ENCODE results near the gene GNG12.
A peak's percentile ranks its signal among the peaks of the same experiment; 100 is the strongest.

Gene GNG12

DNA sequence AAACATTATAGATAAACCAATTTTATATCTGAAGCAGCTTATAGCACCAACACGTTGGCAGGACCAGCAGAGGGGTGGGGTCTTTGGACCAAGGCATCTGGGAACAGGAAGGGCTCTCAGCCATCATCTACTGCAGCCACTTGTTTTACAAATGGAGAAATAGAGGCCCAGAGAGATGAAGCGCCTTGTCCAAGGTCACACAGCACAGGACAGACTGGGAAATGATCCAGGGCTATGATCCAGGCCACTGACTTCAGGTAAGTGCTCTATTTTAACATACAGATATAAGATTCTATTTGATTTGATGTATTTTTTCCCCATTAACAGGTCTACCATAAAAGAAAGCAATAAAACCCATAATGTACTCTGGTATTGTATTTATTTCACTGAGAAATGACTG lies 131.4 kb downstream of the GNG12 start:
- no peak for TF ChIP-seq POLR2AphosphoS5 (IDR thresholded peaks at IDR 0.05; ENCODE audit: low read depth, low read length)
- no peak for TF ChIP-seq SPI1 (IDR thresholded peaks at IDR 0.05; ENCODE audit: low read depth, low read length)
- no peak for TF ChIP-seq POLR2A (IDR thresholded peaks at IDR 0.05; ENCODE audit: low read depth, low read length)
- no peak for TF ChIP-seq PAX5 (IDR thresholded peaks at IDR 0.05; ENCODE audit: insufficient read depth, low read length, severe bottlenecking)
- TF ChIP-seq POU2F2 (IDR thresholded peaks at IDR 0.05; ENCODE audit: low read depth, low read length): no peak
- TF ChIP-seq TAF1 (IDR thresholded peaks at IDR 0.05; ENCODE audit: low read depth, low read length): no peak
- FAIRE-seq (no peak), DNase-seq (ENCODE audit: insufficient read length, low spot score) (no peak)

GRCh38 chr1:67700692-67701410 lies 132.4 kb downstream of the GNG12 start:
- no peak for DNase-seq (ENCODE audit: insufficient read length, low spot score)
- FAIRE-seq: peak; percentile 50
- TF ChIP-seq TAF1 (IDR thresholded peaks at IDR 0.05; ENCODE audit: low read depth, low read length) (no peak), POLR2A (IDR thresholded peaks at IDR 0.05; ENCODE audit: low read depth, low read length) (no peak), POLR2AphosphoS5 (IDR thresholded peaks at IDR 0.05; ENCODE audit: low read depth, low read length) (no peak), PAX5 (IDR thresholded peaks at IDR 0.05; ENCODE audit: insufficient read depth, low read length, severe bottlenecking) (no peak), POU2F2 (IDR thresholded peaks at IDR 0.05; ENCODE audit: low read depth, low read length) (no peak), SPI1 (IDR thresholded peaks at IDR 0.05; ENCODE audit: low read depth, low read length) (no peak)

DNA sequence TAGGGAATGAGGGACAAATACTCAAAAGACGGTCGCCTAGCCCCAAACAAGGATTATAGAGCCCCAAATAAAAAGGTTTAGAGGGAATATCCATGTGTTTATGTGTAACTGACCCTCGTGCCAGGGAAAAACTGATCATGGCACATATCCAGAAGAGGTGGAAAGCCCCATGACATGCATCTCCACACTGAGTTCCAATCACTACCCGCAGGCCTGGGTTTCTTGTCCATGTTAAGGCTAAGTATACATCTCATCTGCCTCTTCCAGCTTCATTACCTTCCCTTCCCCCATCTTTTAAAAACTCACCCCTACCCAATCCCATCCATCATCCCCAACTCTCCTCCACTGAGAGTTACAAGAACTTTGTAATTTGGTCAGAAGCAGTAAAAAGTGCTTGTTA lies 133.0 kb downstream of the GNG12 start:
- no peak for TF ChIP-seq TAF1 (IDR thresholded peaks at IDR 0.05; ENCODE audit: low read depth, low read length)
- no peak for TF ChIP-seq POLR2A (IDR thresholded peaks at IDR 0.05; ENCODE audit: low read depth, low read length)
- TF ChIP-seq SPI1 (IDR thresholded peaks at IDR 0.05; ENCODE audit: low read depth, low read length): no peak
- no peak for TF ChIP-seq POLR2AphosphoS5 (IDR thresholded peaks at IDR 0.05; ENCODE audit: low read depth, low read length)
- TF ChIP-seq PAX5 (IDR thresholded peaks at IDR 0.05; ENCODE audit: insufficient read depth, low read length, severe bottlenecking): no peak
- TF ChIP-seq POU2F2 (IDR thresholded peaks at IDR 0.05; ENCODE audit: low read depth, low read length): no peak
- FAIRE-seq (no peak), DNase-seq (ENCODE audit: insufficient read length, low spot score) (no peak)

- FAIRE-seq (no peak), DNase-seq (ENCODE audit: insufficient read length, low spot score) (no peak)
These were observed 136.6 kb downstream of the GNG12 start for GRCh38 chr1:67696708-67697107.

DNA sequence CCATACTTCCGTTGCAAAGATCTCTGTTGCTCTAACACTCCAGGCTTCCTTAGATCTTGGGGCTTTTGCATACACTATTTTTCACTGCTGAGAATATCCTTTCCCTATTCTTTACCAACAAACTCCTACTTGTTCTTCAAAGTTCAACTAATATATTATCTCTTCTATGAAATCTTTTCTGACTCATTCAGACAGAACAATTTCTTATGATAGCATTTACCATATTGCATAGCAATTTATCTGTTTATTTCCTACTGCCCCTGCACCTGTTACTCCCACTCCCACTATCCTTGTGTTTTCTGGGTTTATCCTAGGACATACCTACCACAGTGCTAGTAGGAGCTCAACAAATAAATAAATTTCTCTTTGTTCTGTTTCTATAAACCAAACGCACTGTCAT lies 137.3 kb downstream of the GNG12 start:
- DNase-seq (ENCODE audit: insufficient read length, low spot score) (no peak), FAIRE-seq (no peak)
- no peak for TF ChIP-seq POLR2A (IDR thresholded peaks at IDR 0.05; ENCODE audit: low read depth, low read length)
- TF ChIP-seq PAX5 (IDR thresholded peaks at IDR 0.05; ENCODE audit: insufficient read depth, low read length, severe bottlenecking): no peak
- no peak for TF ChIP-seq POLR2AphosphoS5 (IDR thresholded peaks at IDR 0.05; ENCODE audit: low read depth, low read length)
- TF ChIP-seq POU2F2 (IDR thresholded peaks at IDR 0.05; ENCODE audit: low read depth, low read length): no peak
- no peak for TF ChIP-seq TAF1 (IDR thresholded peaks at IDR 0.05; ENCODE audit: low read depth, low read length)
- TF ChIP-seq SPI1 (IDR thresholded peaks at IDR 0.05; ENCODE audit: low read depth, low read length): no peak

More at GRCh38 chr1:67696708-67697107, 136.6 kb downstream of the GNG12 start:
- TF ChIP-seq POLR2A (IDR thresholded peaks at IDR 0.05; ENCODE audit: low read depth, low read length): no peak
- TF ChIP-seq POLR2AphosphoS5 (IDR thresholded peaks at IDR 0.05; ENCODE audit: low read depth, low read length): no peak
- TF ChIP-seq PAX5 (IDR thresholded peaks at IDR 0.05; ENCODE audit: insufficient read depth, low read length, severe bottlenecking): no peak
- no peak for TF ChIP-seq SPI1 (IDR thresholded peaks at IDR 0.05; ENCODE audit: low read depth, low read length)
- no peak for TF ChIP-seq POU2F2 (IDR thresholded peaks at IDR 0.05; ENCODE audit: low read depth, low read length)
- no peak for TF ChIP-seq TAF1 (IDR thresholded peaks at IDR 0.05; ENCODE audit: low read depth, low read length)

GRCh38 chr1:67691712-67692111 lies 141.6 kb downstream of the GNG12 start:
- FAIRE-seq (no peak), DNase-seq (ENCODE audit: insufficient read length, low spot score) (no peak)
- TF ChIP-seq POLR2AphosphoS5 (IDR thresholded peaks at IDR 0.05; ENCODE audit: low read depth, low read length) (no peak), TAF1 (IDR thresholded peaks at IDR 0.05; ENCODE audit: low read depth, low read length) (no peak), POU2F2 (IDR thresholded peaks at IDR 0.05; ENCODE audit: low read depth, low read length) (no peak), PAX5 (IDR thresholded peaks at IDR 0.05; ENCODE audit: insufficient read depth, low read length, severe bottlenecking) (no peak), POLR2A (IDR thresholded peaks at IDR 0.05; ENCODE audit: low read depth, low read length) (no peak), SPI1 (IDR thresholded peaks at IDR 0.05; ENCODE audit: low read depth, low read length) (no peak)

- DNase-seq (ENCODE audit: insufficient read length, low spot score) (no peak), FAIRE-seq (no peak)
- TF ChIP-seq SPI1 (IDR thresholded peaks at IDR 0.05; ENCODE audit: low read depth, low read length): no peak
- TF ChIP-seq POLR2AphosphoS5 (IDR thresholded peaks at IDR 0.05; ENCODE audit: low read depth, low read length): no peak
- no peak for TF ChIP-seq PAX5 (IDR thresholded peaks at IDR 0.05; ENCODE audit: insufficient read depth, low read length, severe bottlenecking)
- TF ChIP-seq TAF1 (IDR thresholded peaks at IDR 0.05; ENCODE audit: low read depth, low read length): no peak
- no peak for TF ChIP-seq POLR2A (IDR thresholded peaks at IDR 0.05; ENCODE audit: low read depth, low read length)
- TF ChIP-seq POU2F2 (IDR thresholded peaks at IDR 0.05; ENCODE audit: low read depth, low read length): no peak
These were observed 142.9 kb downstream of the GNG12 start for GRCh38 chr1:67690411-67690810.

GRCh38 chr1:67690018-67690363 lies 143.3 kb downstream of the GNG12 start:
- no peak for DNase-seq (ENCODE audit: insufficient read length, low spot score)
- no peak for FAIRE-seq
- TF ChIP-seq SPI1 (IDR thresholded peaks at IDR 0.05; ENCODE audit: low read depth, low read length) (no peak), POLR2A (IDR thresholded peaks at IDR 0.05; ENCODE audit: low read depth, low read length) (no peak), POU2F2 (IDR thresholded peaks at IDR 0.05; ENCODE audit: low read depth, low read length) (no peak), POLR2AphosphoS5 (IDR thresholded peaks at IDR 0.05; ENCODE audit: low read depth, low read length) (no peak), TAF1 (IDR thresholded peaks at IDR 0.05; ENCODE audit: low read depth, low read length) (no peak), PAX5 (IDR thresholded peaks at IDR 0.05; ENCODE audit: insufficient read depth, low read length, severe bottlenecking) (no peak)

GRCh38 chr1:67689267-67690017 lies 143.8 kb downstream of the GNG12 start:
- FAIRE-seq (no peak), DNase-seq (ENCODE audit: insufficient read length, low spot score) (no peak)
- no peak for TF ChIP-seq SPI1 (IDR thresholded peaks at IDR 0.05; ENCODE audit: low read depth, low read length)
- TF ChIP-seq POLR2AphosphoS5 (IDR thresholded peaks at IDR 0.05; ENCODE audit: low read depth, low read length): no peak; the same call in none of the 2 replicates
- no peak for TF ChIP-seq POU2F2 (IDR thresholded peaks at IDR 0.05; ENCODE audit: low read depth, low read length)
- no peak for TF ChIP-seq POLR2A (IDR thresholded peaks at IDR 0.05; ENCODE audit: low read depth, low read length)
- no peak for TF ChIP-seq TAF1 (IDR thresholded peaks at IDR 0.05; ENCODE audit: low read depth, low read length)

Measured in GM12891 (cell line).